Neural progenitor cell (in vitro differentiated cells): ENCODE measurements around the gene IER5. TPM values are rescaled to one million over a fixed set of nuclear protein-coding genes. Genes with fewer than 3 reads are reported as not detected.

Experiments used
- DNase-seq: peaks from one replicate; pipeline ENCODE4 v3.0.0-alpha.2; 2016; ENCODE audit warnings: low spot score
- H2AFZ ChIP-seq: fragments of 200-600 bp; sonication (generic); replicated peaks from 2 replicates; pipeline ENCODE4 v1.6.1; 2016; ENCODE audit warnings: antibody characterized with exemption
- H3F3A ChIP-seq: fragments of 200-600 bp; sonication (generic); 2 replicates; pipeline ENCODE4 v1.6.1; 2016; ENCODE audit warnings: antibody characterized with exemption, low read depth
- H3K27ac ChIP-seq: fragments of 200-600 bp; sonication (generic); 2 replicates; pipeline ENCODE4 v1.5.1; 2016; ENCODE audit warnings: mild to moderate bottlenecking
- H3K27me3 ChIP-seq: fragments of 200-600 bp; sonication (generic); 2 replicates; pipeline ENCODE4 v1.6.1; 2016; ENCODE audit warnings: mild to moderate bottlenecking, moderate library complexity
- H3K36me3 ChIP-seq: fragments of 200-600 bp; sonication (generic); 2 replicates; pipeline ENCODE4 v1.5.1; 2016
- H3K4me1 ChIP-seq: fragments of 200-600 bp; sonication (generic); 2 replicates; pipeline ENCODE4 v1.6.1; 2016; ENCODE audit warnings: mixed run types
- H3K4me2 ChIP-seq: fragments of 200-600 bp; sonication (generic); 2 replicates; pipeline ENCODE4 v1.6.1; 2016
- H3K4me3 ChIP-seq: fragments of 200-600 bp; sonication (generic); 2 replicates; pipeline ENCODE4 v1.5.1; 2016
- H3K79me2 ChIP-seq: fragments of 200-600 bp; sonication (generic); 2 replicates; pipeline ENCODE4 v1.6.1; 2016; ENCODE audit warnings: low read depth
- H3K9ac ChIP-seq: fragments of 200-600 bp; sonication (generic); 2 replicates; pipeline ENCODE4 v1.6.1; 2016
- H3K9me3 ChIP-seq: fragments of 200-600 bp; sonication (generic); 2 replicates; pipeline ENCODE4 v1.5.1; 2016; ENCODE audit warnings: low read depth
- H4K20me1 ChIP-seq: fragments of 200-600 bp; sonication (generic); 2 replicates; pipeline ENCODE4 v1.6.1; 2016; ENCODE audit warnings: low read depth
- H3K27ac Mint-ChIP-seq: 3 replicates; pipeline ENCODE4 v1.8.0; 2021; ENCODE audit warnings: mixed read lengths
- H3K27me3 Mint-ChIP-seq: 2 replicates; pipeline ENCODE4 v1.8.0; 2022; ENCODE audit warnings: low read depth, mild to moderate bottlenecking, inconsistent platforms, moderate library complexity, mixed read lengths; ENCODE audit not compliant: insufficient read depth
- H3K36me3 Mint-ChIP-seq: 3 replicates; pipeline ENCODE4 v1.8.0; 2021; ENCODE audit warnings: mixed read lengths
- H3K4me1 Mint-ChIP-seq: 3 replicates; pipeline ENCODE4 v1.8.0; 2021; ENCODE audit warnings: mixed read lengths
- H3K4me3 Mint-ChIP-seq: 3 replicates; pipeline ENCODE4 v1.8.0; 2021; ENCODE audit warnings: mild to moderate bottlenecking, moderate library complexity, mixed read lengths
- H3K9me3 Mint-ChIP-seq: 3 replicates; pipeline ENCODE4 v1.8.0; 2020; ENCODE audit warnings: mixed read lengths
- CTCF ChIP-seq: fragments of 200-600 bp; sonication (generic); IDR thresholded peaks from 2 replicates; pipeline ENCODE4 v1.5.1; 2017; ENCODE audit warnings: antibody characterized with exemption, mild to moderate bottlenecking
- EZH2 ChIP-seq: fragments of 200-600 bp; sonication (generic); IDR thresholded peaks from 2 replicates; pipeline ENCODE4 v1.6.1; 2017; ENCODE audit warnings: antibody characterized with exemption, mild to moderate bottlenecking, moderate library complexity
- EZH2phosphoT487 ChIP-seq: fragments of 200-600 bp; sonication (generic); IDR thresholded peaks from 2 replicates; pipeline ENCODE4 v1.6.1; 2017; ENCODE audit warnings: antibody characterized with exemption
- total RNA-seq: library from RNA; depleted of rRNA; stranded (reverse); fragments of >200 nt; gene quantifications from 2 replicates; pipeline ENCODE4 v1.2.3, GENCODE V29; 2015; ENCODE audit warnings: low replicate concordance

The IER5 gene
- total RNA-seq, 1 donor from 2014 or later: 8.0 TPM

DNA sequence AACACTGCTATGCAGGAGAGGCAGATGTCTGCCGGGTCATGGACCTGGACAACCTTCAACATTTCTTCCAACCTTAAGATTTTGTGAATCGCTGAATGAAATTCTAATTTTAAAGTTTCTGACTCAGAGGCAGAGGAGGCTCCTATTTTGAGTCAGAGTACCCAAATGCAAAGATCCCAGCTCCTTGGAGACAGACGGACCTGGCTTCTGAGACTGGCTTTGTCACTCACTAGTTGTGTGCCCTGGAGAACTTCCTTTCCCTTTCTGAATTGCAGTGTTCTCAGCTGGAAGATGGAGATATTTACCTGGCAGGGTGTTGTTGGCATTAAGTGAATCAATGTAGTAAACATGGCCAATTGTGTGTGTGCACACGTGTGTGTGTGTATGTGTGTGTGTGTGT is 51.9 kb downstream of the IER5 start:
- no peak overlapping the region for H3K4me2 ChIP-seq
- peaks cover 3% of the 10 kb centered on the region for H3K27me3 ChIP-seq
- no peak overlapping the region for H3K4me3 ChIP-seq
- no peak overlapping the region for H3K9ac ChIP-seq
- no peaks in the 10 kb centered on the region for H3K9me3 ChIP-seq
- no peak overlapping the region for H2AFZ ChIP-seq
- H3K36me3 ChIP-seq: no peaks in the 10 kb centered on the region
- Mint-ChIP-seq H3K27ac (no peak overlapping the region), H3K9me3 (peaks cover 2% of the 10 kb centered on the region), H3K36me3 (peaks cover 1% of the 10 kb centered on the region), H3K4me3 (no peak overlapping the region), H3K27me3 (peaks cover 16% of the 10 kb centered on the region), H3K4me1 (peaks cover 48% of the 10 kb centered on the region)
- no peak for DNase-seq
- TF ChIP-seq CTCF: no peak
- H4K20me1 ChIP-seq: no peaks in the 10 kb centered on the region
- peaks cover 13% of the 10 kb centered on the region for H3K4me1 ChIP-seq
- H3K27ac ChIP-seq: no peak overlapping the region
- H3K79me2 ChIP-seq: no peaks in the 10 kb centered on the region
- H3F3A ChIP-seq: no peaks in the 10 kb centered on the region

DNA sequence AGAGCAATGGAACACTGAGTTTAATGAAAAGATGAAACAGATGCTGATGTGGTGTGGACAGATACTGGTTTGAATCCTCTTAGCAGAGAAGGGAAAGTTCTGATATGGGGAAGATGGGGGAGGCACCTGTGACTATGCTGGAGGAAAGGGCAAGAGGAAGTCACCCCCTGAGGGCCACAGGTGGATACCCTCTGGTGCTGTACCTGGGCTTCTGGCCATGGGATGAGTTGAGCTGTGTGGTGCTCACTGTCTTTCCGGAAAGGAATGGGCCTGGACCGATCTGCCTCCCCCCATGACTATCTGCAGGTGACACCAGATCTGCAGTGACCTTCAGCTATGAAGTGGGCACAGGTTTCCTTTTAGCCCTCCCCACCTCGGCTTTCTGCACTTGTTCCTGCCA is 52.4 kb downstream of the IER5 start:
- H3K9me3 ChIP-seq: no peaks in the 10 kb centered on the region
- H3K36me3 ChIP-seq: no peaks in the 10 kb centered on the region
- peaks cover 1% of the 10 kb centered on the region for H3K36me3 Mint-ChIP-seq

DNA sequence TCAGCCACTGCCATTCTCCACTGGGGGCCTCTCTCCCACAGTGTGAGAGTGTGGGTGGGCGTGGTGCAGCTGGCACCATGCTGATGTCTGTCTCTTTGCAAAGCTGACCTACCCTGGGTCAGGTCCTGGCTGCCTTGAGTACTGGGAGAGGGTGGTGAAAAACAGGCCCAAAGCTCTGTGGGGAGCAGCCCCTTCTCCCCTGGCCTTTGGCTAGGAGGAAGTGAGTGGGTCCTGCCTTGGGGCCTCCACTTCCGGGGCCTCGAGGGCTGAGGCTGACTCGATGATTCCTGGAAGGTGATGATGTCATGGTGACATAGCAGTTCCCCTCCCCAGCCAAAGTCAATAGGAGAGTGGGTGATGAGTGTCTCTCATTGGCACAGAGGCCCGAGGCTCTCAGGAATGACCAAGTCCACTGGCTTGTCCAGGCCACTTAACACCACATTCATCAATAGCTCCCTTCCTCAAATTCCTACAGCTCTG is 53.0 kb downstream of the IER5 start:
- Histone ChIP-seq H3K4me1 (peaks cover 13% of the 10 kb centered on the region), H3K4me3 (no peak overlapping the region), H3K27ac (no peak overlapping the region), H3K79me2 (no peaks in the 10 kb centered on the region), H3F3A (no peaks in the 10 kb centered on the region), H4K20me1 (no peaks in the 10 kb centered on the region), H2AFZ (peak overlapping the region; percentile 96), H3K4me2 (peak overlapping the region; percentile 65), H3K36me3 (no peaks in the 10 kb centered on the region), H3K9ac (no peak overlapping the region), H3K27me3 (peaks cover 3% of the 10 kb centered on the region), H3K9me3 (no peaks in the 10 kb centered on the region)
- Mint-ChIP-seq H3K9me3 (peaks cover 9% of the 10 kb centered on the region), H3K36me3 (peaks cover 1% of the 10 kb centered on the region), H3K27ac (no peak overlapping the region), H3K27me3 (peaks cover 19% of the 10 kb centered on the region), H3K4me1 (peaks cover 38% of the 10 kb centered on the region), H3K4me3 (no peak overlapping the region)
- DNase-seq: no peak
- no peak for TF ChIP-seq CTCF
- TF ChIP-seq EZH2phosphoT487: no peak
- TF ChIP-seq EZH2: no peak

More for the DNA sequence above, 52.4 kb downstream of the IER5 start:
- TF ChIP-seq EZH2 (no peak), EZH2phosphoT487 (no peak), CTCF (no peak)
- Mint-ChIP-seq H3K4me3 (no peak overlapping the region), H3K9me3 (peaks cover 4% of the 10 kb centered on the region), H3K27ac (no peak overlapping the region), H3K4me1 (peaks cover 43% of the 10 kb centered on the region), H3K27me3 (peaks cover 16% of the 10 kb centered on the region)
- H3K4me1 ChIP-seq: peaks cover 13% of the 10 kb centered on the region
- DNase-seq: no peak
- H3K9ac ChIP-seq: no peak overlapping the region
- peaks cover 3% of the 10 kb centered on the region for H3K27me3 ChIP-seq
- no peaks in the 10 kb centered on the region for H4K20me1 ChIP-seq
- no peaks in the 10 kb centered on the region for H3F3A ChIP-seq
- H3K4me3 ChIP-seq: no peak overlapping the region
- H3K27ac ChIP-seq: no peak overlapping the region
- H2AFZ ChIP-seq: no peak overlapping the region
- no peaks in the 10 kb centered on the region for H3K79me2 ChIP-seq
- no peak overlapping the region for H3K4me2 ChIP-seq

Other genes with a start within 250 kb of the IER5 start
- 0.56 and 3.8 TPM in 2 replicates for gene KIAA1614, start 175.8 kb upstream of the IER5 start, total RNA-seq
- gene STX6, start 65.8 kb upstream of the IER5 start, total RNA-seq: 30.8 and 37.0 TPM in 2 replicates
- gene MR1, start 54.7 kb upstream of the IER5 start, total RNA-seq: 0.03 TPM in 1 of 2 replicates, not detected in the other